DND-41 (cell line): ENCODE results near the gene NCF4.

Source experiments
- ATAC-seq: fragments of 200-7000 bp; cut with Tn5 transposase; 3 replicates; pipeline ENCODE4 v1.9.1; 2021; ENCODE audit warnings: low read depth; ENCODE audit not compliant: insufficient read depth
- DNase-seq: peaks from one replicate; pipeline ENCODE4 v3.0.0-alpha.2; 2020
- H2AFZ ChIP-seq: 2 replicates; pipeline ENCODE4 v1.6.0; 2012; ENCODE audit warnings: low read depth, low read length
- H3K27ac ChIP-seq: 2 replicates; pipeline ENCODE4 v1.5.1; 2012; ENCODE audit warnings: low read length, inconsistent platforms
- H3K27me3 ChIP-seq: fragments of 200-600 bp; sonication (generic); 2 replicates; pipeline ENCODE4 v1.6.0; 2012; ENCODE audit warnings: low read length, mild to moderate bottlenecking, inconsistent platforms; ENCODE audit not compliant: insufficient read depth, poor library complexity
- H3K36me3 ChIP-seq: 2 replicates; pipeline ENCODE4 v1.5.1; 2012; ENCODE audit warnings: low read length, inconsistent platforms; ENCODE audit not compliant: insufficient read depth
- H3K4me1 ChIP-seq: 2 replicates; pipeline ENCODE4 v1.5.1; 2012; ENCODE audit warnings: mild to moderate bottlenecking, low read length; ENCODE audit not compliant: insufficient read depth
- H3K4me2 ChIP-seq: 2 replicates; pipeline ENCODE4 v1.6.0; 2012; ENCODE audit warnings: mild to moderate bottlenecking, moderate library complexity, low read length, inconsistent platforms; ENCODE audit not compliant: insufficient read depth
- H3K4me3 ChIP-seq, 2 experiments: fragments of 200-600 bp in 1 of 2; shearing (Covaris generic) in 1 of 2; 2 replicates each; pipeline ENCODE4 v1.5.1; 2012 to 2016; ENCODE audit warnings: inconsistent platforms in 2 of 2, low read length in 2 of 2, mild to moderate bottlenecking in 2 of 2, low read depth in 1 of 2, moderate library complexity in 1 of 2
- H3K79me2 ChIP-seq: 2 replicates; pipeline ENCODE4 v1.6.0; 2012; ENCODE audit warnings: low read length, inconsistent platforms; ENCODE audit not compliant: insufficient read depth
- H3K9ac ChIP-seq: 2 replicates; pipeline ENCODE4 v1.6.0; 2012; ENCODE audit warnings: low read depth, mild to moderate bottlenecking, inconsistent platforms, low read length, moderate library complexity
- H3K9me3 ChIP-seq: 2 replicates; pipeline ENCODE4 v1.5.1; 2012; ENCODE audit warnings: low read length, moderate library complexity, mild to moderate bottlenecking, inconsistent platforms; ENCODE audit not compliant: insufficient read depth, severe bottlenecking
- H4K20me1 ChIP-seq: 2 replicates; pipeline ENCODE4 v1.6.0; 2012; ENCODE audit warnings: low read length; ENCODE audit not compliant: insufficient read depth
- EZH2 ChIP-seq: IDR thresholded peaks from 3 replicates; pipeline ENCODE4 v1.6.1; 2012; ENCODE audit warnings: borderline replicate concordance, low read depth, mild to moderate bottlenecking, moderate library complexity, low read length, inconsistent platforms; ENCODE audit not compliant: severe bottlenecking
- TF ChIP-seq, protein P1 (sequence below): IDR thresholded peaks from 2 replicates; pipeline ENCODE4 v1.5.1; 2012; ENCODE audit warnings: borderline replicate concordance, low read length, moderate library complexity, mild to moderate bottlenecking; ENCODE audit not compliant: poor library complexity, severe bottlenecking; ENCODE audit errors: extremely low read depth

The NCF4 gene

DNA sequence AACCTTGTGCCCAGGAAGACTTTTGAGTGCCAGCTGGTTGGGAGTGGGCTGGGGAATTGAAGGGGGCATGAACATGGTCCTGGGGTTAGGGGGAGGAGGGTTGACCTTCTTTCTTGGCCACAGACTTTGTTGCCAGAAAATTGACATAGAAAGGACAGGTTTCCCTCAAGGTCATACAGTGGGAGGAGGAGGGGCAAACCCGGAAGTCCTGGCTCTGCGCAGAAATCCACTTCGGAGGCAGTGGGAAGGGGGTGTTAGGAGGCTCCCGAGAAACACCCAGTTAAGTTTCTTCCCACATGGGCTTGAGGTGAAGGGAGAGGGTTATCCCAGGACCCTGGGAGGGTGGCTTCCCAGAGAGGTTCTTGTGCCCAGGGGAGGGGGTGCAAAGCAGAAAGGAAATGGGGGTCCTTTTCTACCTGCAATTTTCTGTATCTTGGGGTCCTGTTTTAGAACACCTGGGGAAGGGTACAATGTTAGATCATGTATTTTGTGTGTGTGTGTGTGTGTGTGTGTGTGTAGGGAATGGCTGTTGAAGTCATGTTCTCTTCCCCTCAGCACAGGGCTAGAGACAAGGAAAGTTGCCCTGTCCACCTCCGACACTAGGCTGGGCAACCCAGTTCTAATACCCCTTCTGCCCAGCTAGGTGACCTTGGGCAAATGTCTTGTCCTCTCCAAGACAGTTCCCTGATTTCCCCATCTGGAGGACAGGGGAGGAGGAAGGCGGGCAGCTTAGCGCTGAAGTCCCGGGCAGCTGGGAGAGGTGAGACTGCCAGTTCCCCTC, 45.1 kb upstream of the NCF4 start:
- ATAC-seq (no peak), DNase-seq (no peak)
- no peak overlapping the region for H3K9ac ChIP-seq
- no peaks in the 10 kb centered on the region for H3K9me3 ChIP-seq
- H3K27me3 ChIP-seq = peaks cover 58% of the 10 kb centered on the region
- no peaks in the 10 kb centered on the region for H3K79me2 ChIP-seq
- no peak overlapping the region for H3K4me3 ChIP-seq
- H2AFZ ChIP-seq = no peak overlapping the region
- H3K4me1 ChIP-seq = no peaks in the 10 kb centered on the region
- H3K27ac ChIP-seq = no peak overlapping the region
- no peaks in the 10 kb centered on the region for H4K20me1 ChIP-seq
- no peaks in the 10 kb centered on the region for H3K36me3 ChIP-seq
- H3K4me2 ChIP-seq = no peak overlapping the region
- no peak for TF ChIP-seq EZH2
- TF ChIP-seq, protein P1, sequence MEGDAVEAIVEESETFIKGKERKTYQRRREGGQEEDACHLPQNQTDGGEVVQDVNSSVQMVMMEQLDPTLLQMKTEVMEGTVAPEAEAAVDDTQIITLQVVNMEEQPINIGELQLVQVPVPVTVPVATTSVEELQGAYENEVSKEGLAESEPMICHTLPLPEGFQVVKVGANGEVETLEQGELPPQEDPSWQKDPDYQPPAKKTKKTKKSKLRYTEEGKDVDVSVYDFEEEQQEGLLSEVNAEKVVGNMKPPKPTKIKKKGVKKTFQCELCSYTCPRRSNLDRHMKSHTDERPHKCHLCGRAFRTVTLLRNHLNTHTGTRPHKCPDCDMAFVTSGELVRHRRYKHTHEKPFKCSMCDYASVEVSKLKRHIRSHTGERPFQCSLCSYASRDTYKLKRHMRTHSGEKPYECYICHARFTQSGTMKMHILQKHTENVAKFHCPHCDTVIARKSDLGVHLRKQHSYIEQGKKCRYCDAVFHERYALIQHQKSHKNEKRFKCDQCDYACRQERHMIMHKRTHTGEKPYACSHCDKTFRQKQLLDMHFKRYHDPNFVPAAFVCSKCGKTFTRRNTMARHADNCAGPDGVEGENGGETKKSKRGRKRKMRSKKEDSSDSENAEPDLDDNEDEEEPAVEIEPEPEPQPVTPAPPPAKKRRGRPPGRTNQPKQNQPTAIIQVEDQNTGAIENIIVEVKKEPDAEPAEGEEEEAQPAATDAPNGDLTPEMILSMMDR = no peak

DNA sequence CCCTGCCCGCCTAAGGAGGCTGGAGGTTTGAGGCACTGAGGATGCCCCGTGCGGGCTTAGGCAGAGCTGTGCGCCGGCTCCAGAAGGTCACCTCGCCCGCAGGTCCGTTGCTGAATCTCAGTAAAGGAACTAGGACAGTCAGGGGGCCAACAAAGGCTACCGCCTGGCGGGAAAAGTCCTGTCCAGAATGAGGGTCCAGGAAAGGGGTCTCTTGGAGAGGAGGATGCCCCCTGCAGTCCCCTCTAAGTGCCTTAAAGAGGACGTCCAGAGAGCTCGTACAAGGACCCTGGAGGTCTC, 44.5 kb upstream of the NCF4 start:
- Histone ChIP-seq H3K9ac (no peak overlapping the region), H3K4me2 (no peak overlapping the region), H3K36me3 (no peaks in the 10 kb centered on the region), H3K9me3 (no peaks in the 10 kb centered on the region), H2AFZ (no peak overlapping the region), H3K27ac (no peak overlapping the region), H3K79me2 (no peaks in the 10 kb centered on the region), H4K20me1 (no peaks in the 10 kb centered on the region), H3K4me3 (no peak overlapping the region), H3K27me3 (peaks cover 57% of the 10 kb centered on the region), H3K4me1 (no peaks in the 10 kb centered on the region)
- no peak for TF ChIP-seq EZH2
- TF ChIP-seq, protein P1 = no peak
- ATAC-seq = no peak
- DNase-seq = no peak

DNA sequence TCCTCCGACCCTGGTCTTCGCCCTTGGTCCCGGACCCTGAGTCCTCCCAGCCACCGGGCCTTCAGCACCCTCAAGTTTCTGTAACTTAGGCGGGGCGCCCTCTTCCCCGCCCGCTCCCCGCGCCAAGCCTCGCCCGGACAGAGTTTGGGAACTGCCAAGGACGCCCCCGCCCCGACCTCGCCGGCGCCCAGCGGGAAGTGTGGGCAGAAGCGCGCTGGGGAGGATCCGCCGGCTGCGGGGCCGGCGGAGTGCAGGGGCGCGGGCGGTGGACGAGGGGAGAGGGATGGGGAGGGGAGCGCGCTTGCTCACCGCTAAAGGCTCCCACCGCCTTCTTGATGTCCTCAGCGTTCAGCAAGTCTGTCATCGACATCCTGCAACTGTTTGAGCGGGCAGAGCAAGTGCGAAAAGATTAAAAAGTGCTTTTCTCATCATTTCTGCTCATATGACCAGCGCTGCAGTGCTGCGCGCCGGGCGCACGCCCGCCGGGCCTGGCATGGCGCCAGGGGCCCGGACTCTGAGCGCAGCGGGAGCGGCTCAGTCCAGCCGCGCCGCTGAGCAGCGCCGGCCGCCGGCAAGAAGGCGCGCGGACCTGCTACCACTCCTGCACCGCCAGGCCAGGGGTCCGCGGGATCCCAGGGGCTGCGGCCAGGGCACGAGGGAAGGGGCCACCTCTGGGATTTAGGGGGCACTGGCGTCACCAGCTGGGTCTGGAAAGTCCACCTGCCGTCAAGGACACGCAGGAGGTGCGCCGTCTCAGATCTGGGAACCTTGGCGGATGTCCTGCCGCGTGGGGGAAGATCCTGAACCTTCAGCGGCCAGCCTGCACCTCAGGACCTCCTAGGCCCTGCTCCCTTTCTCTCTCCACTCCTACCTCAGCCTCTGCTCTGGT, 43.9 kb upstream of the NCF4 start, which contains the start of gene PVALB:
TSS of gene PVALB (minus strand) at position 400 of the 889 bp plus-strand sequence. CDS start at position 370, 30 bp downstream.
- TF ChIP-seq, protein P1 = no peak
- no peak for TF ChIP-seq EZH2
- no peaks in the 10 kb centered on the region for H3K9me3 ChIP-seq
- H3K27ac ChIP-seq = no peak within 1 kb of the TSS
- H3K4me2 ChIP-seq = no peak within 1 kb of the TSS
- H4K20me1 ChIP-seq = no peaks in the 10 kb centered on the region
- H3K79me2 ChIP-seq = no peaks in the 10 kb centered on the region
- no peaks in the 10 kb centered on the region for H3K4me1 ChIP-seq
- no peak for DNase-seq
- no peak for ATAC-seq
- H3K4me3 ChIP-seq = no peak within 1 kb of the TSS
- peaks cover 53% of the 10 kb centered on the region for H3K27me3 ChIP-seq
- H3K9ac ChIP-seq = no peak within 1 kb of the TSS
- H3K36me3 ChIP-seq = no peaks in the 10 kb centered on the region
- no peak within 1 kb of the TSS for H2AFZ ChIP-seq
